ENCODE results near the gene ZBTB12. TPM values are rescaled to one million over a fixed set of nuclear protein-coding genes. Genes with fewer than 3 reads are reported as not detected.

The ZBTB12 gene
- total and polyA plus RNA-seq, 2 of the 13 experiments (the other 11 are each of a cell fraction or from before 2014, with no cell fraction given), result 4.8 to 6.0 TPM

- TF ChIP-seq SIX1 (CRISPR knock-in tag; IDR thresholded peaks at IDR 0.05; ENCODE audit: borderline replicate concordance) (peak; percentile 77; the same call in 1 of the 2 replicates), AKAP8 (CRISPR knock-in tag; IDR thresholded peaks at IDR 0.05) (no peak; the same call in none of the 2 replicates), SAP130 (CRISPR knock-in tag; IDR thresholded peaks at IDR 0.05; ENCODE audit: low read depth) (peak; percentile 96), ZNF44 (CRISPR knock-in tag; IDR thresholded peaks at IDR 0.05) (no peak), ZXDC (CRISPR knock-in tag; IDR thresholded peaks at IDR 0.05) (peak; percentile 87), REXO4 (CRISPR knock-in tag; IDR thresholded peaks at IDR 0.05; ENCODE audit: borderline replicate concordance) (no peak), ZNF737 (CRISPR knock-in tag; IDR thresholded peaks at IDR 0.05; ENCODE audit: borderline replicate concordance) (peak; percentile 25; the same call in 1 of the 2 replicates), ZNF670 (CRISPR knock-in tag; IDR thresholded peaks at IDR 0.05; ENCODE audit: borderline replicate concordance) (peak; percentile 78), RERE (CRISPR knock-in tag; IDR thresholded peaks at IDR 0.05; ENCODE audit: low read depth) (peak; percentile 85), ZNF777 (CRISPR knock-in tag; IDR thresholded peaks at IDR 0.05) (no peak), JARID2 (CRISPR knock-in tag; IDR thresholded peaks at IDR 0.05; ENCODE audit: insufficient replicate concordance) (no peak), ZNF672 (CRISPR knock-in tag; IDR thresholded peaks at IDR 0.05) (no peak), NFYC (CRISPR knock-in tag; IDR thresholded peaks at IDR 0.05) (peak; percentile 38; the same call in 1 of the 2 replicates), ARNT (IDR thresholded peaks at IDR 0.05) (no peak), DDIT3 (CRISPR knock-in tag; IDR thresholded peaks at IDR 0.05) (no peak), HOMEZ (CRISPR knock-in tag; IDR thresholded peaks at IDR 0.05; ENCODE audit: low read depth) (peak; percentile 63), MAF1 (CRISPR knock-in tag; IDR thresholded peaks at IDR 0.05; ENCODE audit: borderline replicate concordance) (no peak), CBFB (CRISPR knock-in tag; IDR thresholded peaks at IDR 0.05) (peak; percentile 100), ZNF546 (CRISPR knock-in tag; conservative IDR thresholded peaks at IDR 0.05) (no peak; the same call in 1 of the 2 replicates)
Measured at GRCh38 chr6:31865205-31866118, 36.4 kb downstream of the ZBTB12 start (continued).

Measured in HepG2 (cell line).